Upper lobe of right lung (tissue), 1 donor: Measurements from ENCODE around the gene SEZ6. TPM values are rescaled to one million over a fixed set of nuclear protein-coding genes. Genes with fewer than 3 reads are reported as not detected.

Experiments
- ATAC-seq: fragments of 200-7000 bp; cut with Tn5 transposase; one replicate; pipeline ENCODE4 v1.9.1; 2020; ENCODE audit warnings: mild to moderate bottlenecking, moderate library complexity
- DNase-seq: peaks from one replicate; pipeline ENCODE4 v3.0.0-alpha.2; 2020
- H3K27ac ChIP-seq: fragments of 200-600 bp; one replicate; pipeline ENCODE4 v1.8.0; 2022
- H3K27me3 ChIP-seq: fragments of 200-600 bp; one replicate; pipeline ENCODE4 v1.8.0; 2022; ENCODE audit warnings: mild to moderate bottlenecking
- H3K36me3 ChIP-seq: fragments of 200-600 bp; one replicate; pipeline ENCODE4 v1.8.0; 2022
- H3K4me1 ChIP-seq: fragments of 200-600 bp; one replicate; pipeline ENCODE4 v1.8.0; 2022
- H3K4me3 ChIP-seq: fragments of 200-600 bp; one replicate; pipeline ENCODE4 v1.8.0; 2022; ENCODE audit warnings: mild to moderate bottlenecking
- H3K9me3 ChIP-seq: fragments of 200-600 bp; one replicate; pipeline ENCODE4 v1.8.0; 2022
- CTCF ChIP-seq: fragments of 200-600 bp; IDR thresholded peaks from one replicate; pipeline ENCODE4 v1.8.0; 2022; ENCODE audit warnings: antibody characterized with exemption
- intact Hi-C: fragments of 100-400 bp; cut with DNase I; formaldehyde crosslinking; loops from one replicate; pipeline ENCODE4 v1.11.0; 2022
- total RNA-seq: library from RNA; stranded (reverse); fragmentation: NEBNext Ultra II Directional; extraction: Animal tissue kit (Norgen Biotek cat#: 25700); gene quantifications from one replicate; pipeline ENCODE4 v1.2.1, GENCODE V29; 2021
- donor health status: DM: no; HTN: yes; CAD: no; lungs with severe emphysema.

SEZ6 gene
- total RNA-seq, 1 donor from 2014 or later = not detected

GRCh38 chr17:28918295-28918694 lies 87.5 kb downstream of the SEZ6 start:
- no peak overlapping the region for H3K27ac ChIP-seq
- no peak overlapping the region for H3K4me3 ChIP-seq
- peaks cover 99% of the 10 kb centered on the region for H3K36me3 ChIP-seq
- intact Hi-C loops = loop anchor here (10.0 kb wide), 1 partner anchor 153 kb away; no protein-coding TSS in a partner anchor
- no peak for TF ChIP-seq CTCF
- peaks cover 3% of the 10 kb centered on the region for H3K4me1 ChIP-seq
- DNase-seq (no peak), ATAC-seq (no peak)
- H3K27me3 ChIP-seq = no peaks in the 10 kb centered on the region
- no peaks in the 10 kb centered on the region for H3K9me3 ChIP-seq

DNA sequence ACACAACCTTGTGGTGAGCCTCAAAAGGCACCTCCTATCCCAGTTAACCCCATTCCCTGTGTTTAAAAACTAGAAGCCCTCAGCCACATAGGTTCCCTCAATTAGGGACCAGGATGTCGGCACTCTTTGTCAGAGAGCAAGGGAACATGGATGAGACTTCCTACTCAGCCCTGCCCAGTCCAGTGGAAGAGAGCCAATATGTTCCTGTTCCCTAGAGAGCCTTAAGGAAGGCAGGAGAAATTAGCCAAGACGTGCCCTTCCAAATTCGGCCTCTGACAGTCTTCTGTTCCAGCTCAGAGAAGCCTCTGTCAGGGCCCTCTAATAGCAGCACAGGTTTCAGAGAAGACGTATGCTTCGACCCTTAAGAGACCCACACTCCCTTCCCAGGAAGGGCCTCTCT lies 88.4 kb downstream of the SEZ6 start:
- no peaks in the 10 kb centered on the region for H3K9me3 ChIP-seq
- H3K4me1 ChIP-seq = peaks cover 11% of the 10 kb centered on the region
- peaks cover 99% of the 10 kb centered on the region for H3K36me3 ChIP-seq
- intact Hi-C loops = loop anchor here (10.0 kb wide), 1 partner anchor 153 kb away; no protein-coding TSS in a partner anchor
- no peak for DNase-seq
- no peak for TF ChIP-seq CTCF
- H3K27ac ChIP-seq = no peak overlapping the region
- no peak overlapping the region for H3K4me3 ChIP-seq
- H3K27me3 ChIP-seq = no peaks in the 10 kb centered on the region
- no peak for ATAC-seq

DNA sequence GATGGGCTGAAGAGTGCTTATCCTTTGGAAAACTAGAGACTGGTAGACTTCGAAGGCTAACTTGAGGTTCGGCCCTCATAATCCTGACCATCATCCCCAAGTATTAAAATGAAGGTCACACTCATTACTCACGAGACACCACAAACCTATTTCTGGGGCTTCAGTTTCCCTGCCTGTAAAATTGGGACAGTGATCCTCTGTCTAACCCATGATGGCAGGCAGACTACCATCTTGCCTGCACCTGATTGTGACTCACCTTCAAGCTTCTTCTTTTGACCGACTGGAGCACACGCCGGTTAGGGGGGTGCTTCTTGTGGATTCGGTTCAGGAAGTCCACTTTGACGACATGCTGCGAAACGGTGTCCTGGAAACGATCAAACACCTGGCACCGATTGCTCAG lies 88.8 kb downstream of the SEZ6 start:
- H3K27ac ChIP-seq = no peak overlapping the region
- no peaks in the 10 kb centered on the region for H3K27me3 ChIP-seq
- H3K4me1 ChIP-seq = peaks cover 14% of the 10 kb centered on the region
- H3K9me3 ChIP-seq = no peaks in the 10 kb centered on the region
- no peak for TF ChIP-seq CTCF
- H3K4me3 ChIP-seq = no peak overlapping the region
- no peak for DNase-seq
- intact Hi-C loops = loop anchor here (10.0 kb wide), 1 partner anchor 152 kb away; no protein-coding TSS in a partner anchor
- no peak for ATAC-seq
- peaks cover 99% of the 10 kb centered on the region for H3K36me3 ChIP-seq

GRCh38 chr17:28916302-28916934 lies 89.4 kb downstream of the SEZ6 start:
- peak; percentile 72 for TF ChIP-seq CTCF
- Histone ChIP-seq H3K9me3 (no peaks in the 10 kb centered on the region), H3K36me3 (peaks cover 99% of the 10 kb centered on the region), H3K27ac (no peak overlapping the region), H3K27me3 (no peaks in the 10 kb centered on the region), H3K4me3 (no peak overlapping the region), H3K4me1 (peaks cover 20% of the 10 kb centered on the region)
- ATAC-seq (peak; percentile 77), DNase-seq (peak; percentile 69)
- intact Hi-C loops = loop anchor here (10.0 kb wide), 1 partner anchor 152 kb away; no protein-coding TSS in a partner anchor

DNA sequence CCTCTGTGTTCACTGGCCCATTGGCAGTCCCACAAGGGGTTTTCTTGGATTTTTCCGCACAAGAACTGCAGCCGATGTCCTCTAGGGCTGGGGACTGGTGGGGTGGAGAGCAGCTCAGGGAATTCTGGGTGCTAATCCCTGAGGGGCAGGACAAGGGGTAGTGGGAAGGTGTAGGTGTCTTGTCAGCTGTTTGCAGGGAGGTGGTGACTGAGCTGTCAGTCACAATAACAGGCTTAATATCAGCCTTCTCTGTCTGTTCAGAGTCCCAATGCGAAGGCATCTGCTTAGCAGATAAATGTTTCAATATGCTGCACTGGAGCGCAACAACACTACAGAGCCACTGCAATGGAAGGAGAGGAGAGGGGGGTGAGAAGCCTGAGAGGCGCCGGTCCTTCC lies 92.9 kb downstream of the SEZ6 start:
- Histone ChIP-seq H3K27ac (peak overlapping the region; percentile 30), H3K9me3 (no peaks in the 10 kb centered on the region), H3K4me3 (no peak overlapping the region), H3K4me1 (peaks cover 36% of the 10 kb centered on the region), H3K27me3 (no peaks in the 10 kb centered on the region), H3K36me3 (peaks cover 99% of the 10 kb centered on the region)
- intact Hi-C loops = loop anchor here (10.0 kb wide), 1 partner anchor 148 kb away; no protein-coding TSS in a partner anchor
- ATAC-seq = no peak
- TF ChIP-seq CTCF = no peak
- DNase-seq = no peak
